IMR-90 (cell line): ENCODE results near the gene RSRC1. TPM values are rescaled to one million over a fixed set of nuclear protein-coding genes. Genes with fewer than 3 reads are reported as not detected.

Source experiments
- ATAC-seq: fragments of 200-7000 bp; cut with Tn5 transposase; 2 replicates; pipeline ENCODE4 v1.9.1; 2020; ENCODE audit warnings: low read depth, mild to moderate bottlenecking, moderate library complexity
- BruUV-seq: library from RNA; stranded (reverse); fragments of 400-500 nt; replicated peaks from 2 replicates; lab custom pipeline; 2021; lab: Mats Ljungman, UMichigan
- CTCF ChIA-PET: fragments of 300-600 bp; formaldehyde crosslinking; extraction: SDS; loops from one replicate; lab custom pipeline; 2021; ENCODE audit warnings: antibody characterized with exemption; lab: Yijun Ruan, JAX
- POLR2A ChIA-PET: fragments of 300-600 bp; sonication (Branson Sonifier 250); formaldehyde crosslinking; loops from one replicate; lab custom pipeline; 2022; ENCODE audit warnings: antibody characterized with exemption; ENCODE audit not compliant: unreplicated experiment; lab: Charles Lee
- DNase-seq: peaks from one replicate; pipeline ENCODE4 v3.0.0; 2013
- H2AFZ ChIP-seq: replicated peaks from 2 replicates; pipeline ENCODE3; 2013; ENCODE audit warnings: low read length, mild to moderate bottlenecking; ENCODE audit not compliant: poor library complexity
- H2AK5ac ChIP-seq: 2 replicates; pipeline ENCODE4 v1.6.1; 2013; ENCODE audit warnings: low read depth, low read length, inconsistent platforms
- H2AK9ac ChIP-seq: replicated peaks from 2 replicates; pipeline ENCODE3; 2013; ENCODE audit warnings: mild to moderate bottlenecking, low read depth, low read length, moderate library complexity; ENCODE audit not compliant: poor library complexity
- H2BK120ac ChIP-seq: 2 replicates; pipeline ENCODE4 v1.6.1; 2013; ENCODE audit warnings: low read depth, low read length, inconsistent platforms
- H2BK15ac ChIP-seq: 3 replicates; pipeline ENCODE4 v1.6.1; 2013; ENCODE audit warnings: low read depth, low read length, inconsistent platforms
- H2BK20ac ChIP-seq: 2 replicates; pipeline ENCODE4 v1.6.1; 2013; ENCODE audit warnings: low read depth, mild to moderate bottlenecking, inconsistent platforms, low read length, moderate library complexity
- H2BK5ac ChIP-seq: 2 replicates; pipeline ENCODE4 v1.6.1; 2013; ENCODE audit warnings: mild to moderate bottlenecking, low read depth, low read length, inconsistent platforms; ENCODE audit not compliant: poor library complexity, severe bottlenecking
- H3K14ac ChIP-seq: replicated peaks from 2 replicates; pipeline ENCODE4 v1.6.1; 2013; ENCODE audit warnings: low read depth, low read length, inconsistent platforms
- H3K18ac ChIP-seq: 2 replicates; pipeline ENCODE4 v1.6.1; 2013; ENCODE audit warnings: low read depth, low read length, control low read depth
- H3K23ac ChIP-seq: 2 replicates; pipeline ENCODE4 v1.6.1; 2013; ENCODE audit warnings: low read depth, low read length, inconsistent platforms
- H3K27ac ChIP-seq: 2 replicates; pipeline ENCODE4 v1.5.1; 2013; ENCODE audit warnings: mild to moderate bottlenecking, control low read depth, low read length; ENCODE audit not compliant: insufficient read depth
- H3K27me3 ChIP-seq: 2 replicates; pipeline ENCODE4 v1.6.1; 2013; ENCODE audit warnings: low read length; ENCODE audit not compliant: control insufficient read depth, insufficient read depth
- H3K36me3 ChIP-seq: 2 replicates; pipeline ENCODE4 v1.6.1; 2013; ENCODE audit warnings: low read length, mixed read lengths; ENCODE audit not compliant: control insufficient read depth, insufficient read depth
- H3K4ac ChIP-seq: 2 replicates; pipeline ENCODE4 v1.6.1; 2013; ENCODE audit warnings: low read depth, low read length, inconsistent platforms
- H3K4me1 ChIP-seq: 2 replicates; pipeline ENCODE4 v1.6.1; 2013; ENCODE audit warnings: low read length, mixed read lengths; ENCODE audit not compliant: control insufficient read depth, insufficient read depth
- H3K4me2 ChIP-seq: 2 replicates; pipeline ENCODE4 v1.6.1; 2013; ENCODE audit warnings: low read depth, mild to moderate bottlenecking, control low read depth, low read length, moderate library complexity
- H3K4me3 ChIP-seq: 2 replicates; pipeline ENCODE4 v1.5.1; 2013; ENCODE audit warnings: low read depth, mild to moderate bottlenecking, control low read depth, low read length, moderate library complexity; ENCODE audit not compliant: insufficient read depth
- H3K56ac ChIP-seq: 2 replicates; pipeline ENCODE4 v1.6.1; 2013; ENCODE audit warnings: low read length, inconsistent platforms; ENCODE audit not compliant: insufficient read depth; ENCODE audit errors: extremely low read depth
- H3K79me1 ChIP-seq, 2 experiments: 2 replicates each; pipeline ENCODE4 v1.6.1; 2013; ENCODE audit warnings: low read length in 2 of 2, inconsistent platforms in 1 of 2, low read depth in 1 of 2
- H3K9ac ChIP-seq: 2 replicates; pipeline ENCODE4 v1.6.1; 2013; ENCODE audit warnings: low read depth, low read length, control low read depth
- H3K9me1 ChIP-seq: 2 replicates; pipeline ENCODE4 v1.6.1; 2013; ENCODE audit warnings: low read length, inconsistent platforms; ENCODE audit not compliant: insufficient read depth
- H3K9me3 ChIP-seq: 2 replicates; pipeline ENCODE4 v1.6.1; 2013; ENCODE audit warnings: low read length; ENCODE audit not compliant: control insufficient read depth, insufficient read depth
- H4K20me1 ChIP-seq: 2 replicates; pipeline ENCODE4 v1.6.1; 2013; ENCODE audit warnings: low read length, inconsistent platforms; ENCODE audit not compliant: insufficient read depth
- H4K5ac ChIP-seq: 2 replicates; pipeline ENCODE4 v1.6.1; 2013; ENCODE audit warnings: mild to moderate bottlenecking, low read depth, low read length, control low read depth
- H4K8ac ChIP-seq, 2 experiments: 2 replicates each; pipeline ENCODE4 v1.6.1; 2013; ENCODE audit warnings: low read depth in 2 of 2, low read length in 2 of 2, control low read depth in 1 of 2, inconsistent platforms in 1 of 2
- H4K91ac ChIP-seq: 2 replicates; pipeline ENCODE4 v1.6.1; 2013; ENCODE audit warnings: low read depth, low read length, inconsistent platforms; ENCODE audit not compliant: insufficient read depth
- BHLHE40 ChIP-seq: fragments of 150-350 bp; IDR thresholded peaks from 2 replicates; pipeline ENCODE4 v1.6.1; 2016; ENCODE audit warnings: mild to moderate bottlenecking, low read depth, low read length
- CEBPB ChIP-seq: IDR thresholded peaks from 2 replicates; pipeline ENCODE4 v1.6.1; 2012; ENCODE audit warnings: low read depth, low read length, improper control_type of control experiment
- CHD1 ChIP-seq: IDR thresholded peaks from 2 replicates; pipeline ENCODE4 v1.6.1; 2012; ENCODE audit warnings: low read depth, low read length, improper control_type of control experiment
- CTCF ChIP-seq: conservative IDR thresholded peaks from 2 replicates; pipeline ENCODE4 v1.5.1; 2012; ENCODE audit warnings: mild to moderate bottlenecking, low read depth, low read length, improper control_type of control experiment
- ELK1 ChIP-seq: fragments of 150-350 bp; IDR thresholded peaks from 2 replicates; pipeline ENCODE4 v1.6.1; 2016; ENCODE audit warnings: low read depth, mild to moderate bottlenecking, low read length, moderate library complexity, borderline replicate concordance
- FOS ChIP-seq: fragments of 150-350 bp; IDR thresholded peaks from 2 replicates; pipeline ENCODE4 v1.6.1; 2016; ENCODE audit warnings: low read depth, low read length
- MAFK ChIP-seq: IDR thresholded peaks from 2 replicates; pipeline ENCODE4 v1.6.1; 2012; ENCODE audit warnings: low read depth, low read length, improper control_type of control experiment
- MAZ ChIP-seq: IDR thresholded peaks from 2 replicates; pipeline ENCODE4 v1.6.1; 2012; ENCODE audit warnings: low read depth, mild to moderate bottlenecking, low read length, improper control_type of control experiment, moderate library complexity, borderline replicate concordance
- MXI1 ChIP-seq: IDR thresholded peaks from 2 replicates; pipeline ENCODE4 v1.6.1; 2012; ENCODE audit warnings: low read depth, mild to moderate bottlenecking, low read length, moderate library complexity, borderline replicate concordance
- NFE2L2 ChIP-seq: fragments of 150-350 bp; IDR thresholded peaks from 2 replicates; pipeline ENCODE4 v1.6.1; 2016; ENCODE audit warnings: low read depth, mild to moderate bottlenecking, low read length
- POLR2A ChIP-seq: IDR thresholded peaks from 2 replicates; pipeline ENCODE4 v1.6.1; 2012; ENCODE audit warnings: mild to moderate bottlenecking, low read depth, low read length
- RAD21 ChIP-seq: IDR thresholded peaks from 2 replicates; pipeline ENCODE4 v1.6.1; 2012; ENCODE audit warnings: low read length, improper control_type of control experiment
- RCOR1 ChIP-seq: IDR thresholded peaks from 2 replicates; pipeline ENCODE4 v1.6.1; 2012; ENCODE audit warnings: mild to moderate bottlenecking, low read length, improper control_type of control experiment; ENCODE audit not compliant: insufficient replicate concordance
- RFX5 ChIP-seq: IDR thresholded peaks from 2 replicates; pipeline ENCODE4 v1.8.0; 2012; ENCODE audit warnings: low read depth, mild to moderate bottlenecking, low read length, moderate library complexity
- SMC3 ChIP-seq: fragments of 150-350 bp; IDR thresholded peaks from 2 replicates; pipeline ENCODE4 v1.6.1; 2016; ENCODE audit warnings: low read depth, mild to moderate bottlenecking, antibody characterized with exemption, low read length, moderate library complexity
- USF2 ChIP-seq: fragments of 150-350 bp; IDR thresholded peaks from 2 replicates; pipeline ENCODE4 v1.6.1; 2017; ENCODE audit warnings: mild to moderate bottlenecking, antibody characterized with exemption, low read length, low read depth
- WGBS, 2 experiments: methylation state at CpG; one replicate each; pipeline versions ENCODE4 v1.1.5 to v1.1.7; 2013; ENCODE audit warnings: missing lambda C conversion rate in 2 of 2; ENCODE audit not compliant: insufficient read length in 1 of 2; ENCODE audit errors: extremely low coverage in 2 of 2; 5-methylcytosine and 5-hydroxymethylcytosine counted together
- dilution Hi-C: fragments of 300-500 bp; cut with HindIII; formaldehyde crosslinking; loops from one replicate; pipeline ENCODE4 v1.14.3; 2018; ENCODE audit warnings: low sequenced_read_pairs; ENCODE audit not compliant: unreplicated experiment
- in situ Hi-C: fragments of 300-500 bp; cut with MboI; formaldehyde crosslinking; loops from 3 replicates; pipeline ENCODE4 v1.14.3; 2019; ENCODE audit warnings: low sequenced_read_pairs, inconsistent platforms, mixed read lengths
- intact Hi-C: fragments of 100-400 bp; cut with micrococcal nuclease; formaldehyde crosslinking; loops from 2 replicates; pipeline ENCODE4 v1.10.0; 2022
- polyA plus RNA-seq, 3 experiments: library from polyadenylated mRNA; depleted of rRNA; stranded (reverse); fragments of >200 nt; gene quantifications; 2 replicates each; pipeline ENCODE4 v1.2.3, GENCODE V29; 2012; ENCODE audit warnings: low replicate concordance in 1 of 3
- total RNA-seq: library from RNA; depleted of rRNA; stranded (reverse); fragments of >200 nt; gene quantifications from 2 replicates; pipeline ENCODE4 v1.2.3, GENCODE V29; 2012

The RSRC1 gene
- total and polyA plus RNA-seq, 2 of the 4 experiments (the other 2 are of a cell fraction) = 3.8 to 41.8 TPM

GRCh38 chr3:158395421-158395820 lies 285.5 kb downstream of the RSRC1 start:
- H2AK5ac ChIP-seq = no peak overlapping the region
- no peak overlapping the region for H2BK15ac ChIP-seq
- dilution Hi-C loops = no loop called here

More at GRCh38 chr3:158395421-158395820, 285.5 kb downstream of the RSRC1 start:
- Histone ChIP-seq H3K4me1 (no peaks in the 10 kb centered on the region), H3K9me3 (no peaks in the 10 kb centered on the region), H4K91ac (no peak overlapping the region), H3K9ac (no peak overlapping the region), H2BK120ac (no peak overlapping the region), H2BK20ac (no peak overlapping the region), H4K8ac (no peak overlapping the region), H3K4ac (no peak overlapping the region), H3K56ac (no peak overlapping the region), H3K9me1 (no peaks in the 10 kb centered on the region), H3K23ac (no peak overlapping the region), H3K36me3 (no peaks in the 10 kb centered on the region), H4K20me1 (no peaks in the 10 kb centered on the region), H3K18ac (no peak overlapping the region), H3K14ac (no peak overlapping the region), H4K5ac (no peak overlapping the region), H3K79me1 (no peaks in the 10 kb centered on the region), H2AFZ (no peak overlapping the region), H2BK5ac (no peak overlapping the region), H3K27me3 (no peaks in the 10 kb centered on the region), H3K4me2 (no peak overlapping the region), H3K4me3 (no peak overlapping the region), H3K27ac (no peak overlapping the region), H2AK9ac (no peak overlapping the region)
- no peak for TF ChIP-seq CEBPB
- no peak for TF ChIP-seq BHLHE40
- no peak for TF ChIP-seq MAFK
- TF ChIP-seq RAD21 = no peak
- no peak for TF ChIP-seq CHD1
- no peak for TF ChIP-seq USF2
- no peak for TF ChIP-seq ELK1
- TF ChIP-seq SMC3 = no peak
- no peak for TF ChIP-seq FOS
- no peak for TF ChIP-seq RCOR1
- TF ChIP-seq RFX5 = no peak
- TF ChIP-seq CTCF = no peak
- no peak for TF ChIP-seq MXI1
- TF ChIP-seq MAZ = no peak
- TF ChIP-seq NFE2L2 = no peak
- TF ChIP-seq POLR2A = no peak
- DNase-seq (no peak), ATAC-seq (no peak)
- intact Hi-C loops = no loop called here
- no TSS peak for BruUV-seq
- ChIA-PET POLR2A (no interaction called here), CTCF (no interaction called here)
- in situ Hi-C loops = no loop called here
- WGBS, 2 experiments = no CpG with 5 or more reads among the region's 2 CpGs
